ENCODE data around the gene SPATA2L. TPM values are rescaled to one million over a fixed set of nuclear protein-coding genes. Genes with fewer than 3 reads are reported as not detected.
A peak's percentile ranks its signal among the peaks of the same experiment; 100 is the strongest.

Gene SPATA2L
- total and polyA plus RNA-seq, 10 of the 15 experiments (the other 5 are each of a cell fraction or from before 2014, with no cell fraction given) = 0.20 to 6.9 (median 3.9) TPM; not detected in 1

- TF ChIP-seq EGR1 (IDR thresholded peaks at IDR 0.05; ENCODE audit: borderline replicate concordance in 1 of 2, low read depth in 2 of 2, low read length in 2 of 2) (peak; percentile 85 to 99), SIN3A (IDR thresholded peaks at IDR 0.05; ENCODE audit: low read depth, low read length) (peak; percentile 90), SUZ12 (IDR thresholded peaks at IDR 0.05; ENCODE audit: unreplicated experiment) (no peak), POLR2AphosphoS5 (IDR thresholded peaks at IDR 0.05; ENCODE audit: low read length) (no peak), ETV6 (conservative IDR thresholded peaks at IDR 0.05 in 1 of 2, IDR thresholded peaks at IDR 0.05 in 1 of 2; ENCODE audit: borderline replicate concordance in 1 of 2, low read depth in 1 of 2) (no peak), TAF1 (IDR thresholded peaks at IDR 0.05; ENCODE audit: borderline replicate concordance, low read depth, low read length) (no peak), BCL11A (IDR thresholded peaks at IDR 0.05; ENCODE audit: low read depth, low read length) (peak; percentile 57; the same call in 1 of the 2 replicates), ZZZ3 (IDR thresholded peaks at IDR 0.05; ENCODE audit: control insufficient read depth, insufficient read length, low read depth) (no peak), ASH2L (IDR thresholded peaks at IDR 0.05; ENCODE audit: borderline replicate concordance, low read depth) (no peak), NR2C2 (IDR thresholded peaks at IDR 0.05; ENCODE audit: borderline replicate concordance, control insufficient read depth, insufficient read length, low read depth) (no peak), MTA3 (IDR thresholded peaks at IDR 0.05; ENCODE audit: borderline replicate concordance, low read length) (no peak), E2F8 (IDR thresholded peaks at IDR 0.05; ENCODE audit: low read depth, partially characterized antibody) (no peak), CTCF (IDR thresholded peaks at IDR 0.05 in 2 of 3, conservative IDR thresholded peaks at IDR 0.05 in 1 of 3; ENCODE audit: control insufficient read depth in 2 of 3, extremely low read depth in 1 of 3, insufficient read depth in 1 of 3, low read depth in 3 of 3, low read length in 3 of 3) (peak; percentile 68 to 94 (median 71)), ESRRA (IDR thresholded peaks at IDR 0.05; ENCODE audit: low read length) (peak; percentile 49; the same call in 1 of the 2 replicates), RFX5 (IDR thresholded peaks at IDR 0.05; ENCODE audit: low read depth, low read length) (peak; percentile 79; the same call in 1 of the 2 replicates)
- TF ChIP-seq, protein P1, sequence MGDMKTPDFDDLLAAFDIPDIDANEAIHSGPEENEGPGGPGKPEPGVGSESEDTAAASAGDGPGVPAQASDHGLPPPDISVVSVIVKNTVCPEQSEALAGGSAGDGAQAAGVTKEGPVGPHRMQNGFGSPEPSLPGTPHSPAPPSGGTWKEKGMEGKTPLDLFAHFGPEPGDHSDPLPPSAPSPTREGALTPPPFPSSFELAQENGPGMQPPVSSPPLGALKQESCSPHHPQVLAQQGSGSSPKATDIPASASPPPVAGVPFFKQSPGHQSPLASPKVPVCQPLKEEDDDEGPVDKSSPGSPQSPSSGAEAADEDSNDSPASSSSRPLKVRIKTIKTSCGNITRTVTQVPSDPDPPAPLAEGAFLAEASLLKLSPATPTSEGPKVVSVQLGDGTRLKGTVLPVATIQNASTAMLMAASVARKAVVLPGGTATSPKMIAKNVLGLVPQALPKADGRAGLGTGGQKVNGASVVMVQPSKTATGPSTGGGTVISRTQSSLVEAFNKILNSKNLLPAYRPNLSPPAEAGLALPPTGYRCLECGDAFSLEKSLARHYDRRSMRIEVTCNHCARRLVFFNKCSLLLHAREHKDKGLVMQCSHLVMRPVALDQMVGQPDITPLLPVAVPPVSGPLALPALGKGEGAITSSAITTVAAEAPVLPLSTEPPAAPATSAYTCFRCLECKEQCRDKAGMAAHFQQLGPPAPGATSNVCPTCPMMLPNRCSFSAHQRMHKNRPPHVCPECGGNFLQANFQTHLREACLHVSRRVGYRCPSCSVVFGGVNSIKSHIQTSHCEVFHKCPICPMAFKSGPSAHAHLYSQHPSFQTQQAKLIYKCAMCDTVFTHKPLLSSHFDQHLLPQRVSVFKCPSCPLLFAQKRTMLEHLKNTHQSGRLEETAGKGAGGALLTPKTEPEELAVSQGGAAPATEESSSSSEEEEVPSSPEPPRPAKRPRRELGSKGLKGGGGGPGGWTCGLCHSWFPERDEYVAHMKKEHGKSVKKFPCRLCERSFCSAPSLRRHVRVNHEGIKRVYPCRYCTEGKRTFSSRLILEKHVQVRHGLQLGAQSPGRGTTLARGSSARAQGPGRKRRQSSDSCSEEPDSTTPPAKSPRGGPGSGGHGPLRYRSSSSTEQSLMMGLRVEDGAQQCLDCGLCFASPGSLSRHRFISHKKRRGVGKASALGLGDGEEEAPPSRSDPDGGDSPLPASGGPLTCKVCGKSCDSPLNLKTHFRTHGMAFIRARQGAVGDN (IDR thresholded peaks at IDR 0.05) = no peak
- TF ChIP-seq, protein P2, sequence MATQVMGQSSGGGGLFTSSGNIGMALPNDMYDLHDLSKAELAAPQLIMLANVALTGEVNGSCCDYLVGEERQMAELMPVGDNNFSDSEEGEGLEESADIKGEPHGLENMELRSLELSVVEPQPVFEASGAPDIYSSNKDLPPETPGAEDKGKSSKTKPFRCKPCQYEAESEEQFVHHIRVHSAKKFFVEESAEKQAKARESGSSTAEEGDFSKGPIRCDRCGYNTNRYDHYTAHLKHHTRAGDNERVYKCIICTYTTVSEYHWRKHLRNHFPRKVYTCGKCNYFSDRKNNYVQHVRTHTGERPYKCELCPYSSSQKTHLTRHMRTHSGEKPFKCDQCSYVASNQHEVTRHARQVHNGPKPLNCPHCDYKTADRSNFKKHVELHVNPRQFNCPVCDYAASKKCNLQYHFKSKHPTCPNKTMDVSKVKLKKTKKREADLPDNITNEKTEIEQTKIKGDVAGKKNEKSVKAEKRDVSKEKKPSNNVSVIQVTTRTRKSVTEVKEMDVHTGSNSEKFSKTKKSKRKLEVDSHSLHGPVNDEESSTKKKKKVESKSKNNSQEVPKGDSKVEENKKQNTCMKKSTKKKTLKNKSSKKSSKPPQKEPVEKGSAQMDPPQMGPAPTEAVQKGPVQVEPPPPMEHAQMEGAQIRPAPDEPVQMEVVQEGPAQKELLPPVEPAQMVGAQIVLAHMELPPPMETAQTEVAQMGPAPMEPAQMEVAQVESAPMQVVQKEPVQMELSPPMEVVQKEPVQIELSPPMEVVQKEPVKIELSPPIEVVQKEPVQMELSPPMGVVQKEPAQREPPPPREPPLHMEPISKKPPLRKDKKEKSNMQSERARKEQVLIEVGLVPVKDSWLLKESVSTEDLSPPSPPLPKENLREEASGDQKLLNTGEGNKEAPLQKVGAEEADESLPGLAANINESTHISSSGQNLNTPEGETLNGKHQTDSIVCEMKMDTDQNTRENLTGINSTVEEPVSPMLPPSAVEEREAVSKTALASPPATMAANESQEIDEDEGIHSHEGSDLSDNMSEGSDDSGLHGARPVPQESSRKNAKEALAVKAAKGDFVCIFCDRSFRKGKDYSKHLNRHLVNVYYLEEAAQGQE (IDR thresholded peaks at IDR 0.05; ENCODE audit: low read depth, low read length) = no peak
These were observed 1.3 kb downstream of the SPATA2L start (continued) for GRCh38 chr16:89700100-89700648.
